Natural killer cell (primary cell): ENCODE measurements around the gene SLC12A8. TPM values are rescaled to one million over a fixed set of nuclear protein-coding genes. Genes with fewer than 3 reads are reported as not detected.

Experiments used
- ATAC-seq, 3 donors: fragments of 150-1000 bp in 2 of 3; fragments of 200-7000 bp in 1 of 3; cut with Tn5 transposase; 1 replicate in 1 of 3; 2 replicates in 2 of 3; pipeline ENCODE4 v1.10.0; 2021; ENCODE audit warnings: mild to moderate bottlenecking in 2 of 3, moderate library complexity in 2 of 3
- DNase-seq, 2 donors: peaks; one replicate each; pipeline versions ENCODE4 v3.0.0 to v3.0.0-alpha.2; 2013 to 2021; ENCODE audit warnings: mixed read lengths in 1 of 2
- H3K27ac ChIP-seq: one replicate; pipeline ENCODE4 v1.5.1; 2013; ENCODE audit warnings: mild to moderate bottlenecking, low read length
- H3K27me3 ChIP-seq: one replicate; pipeline ENCODE4 v1.6.1; 2013; ENCODE audit warnings: low read length; ENCODE audit not compliant: control insufficient read depth, insufficient read depth
- H3K36me3 ChIP-seq: one replicate; pipeline ENCODE4 v1.6.1; 2013; ENCODE audit warnings: low read length; ENCODE audit not compliant: control insufficient read depth, insufficient read depth
- H3K4me1 ChIP-seq: one replicate; pipeline ENCODE4 v1.6.1; 2013; ENCODE audit warnings: low read length; ENCODE audit not compliant: control insufficient read depth, insufficient read depth
- H3K4me3 ChIP-seq: one replicate; pipeline ENCODE4 v1.5.1; 2013; ENCODE audit warnings: low read length
- H3K9me3 ChIP-seq: one replicate; pipeline ENCODE4 v1.6.1; 2013; ENCODE audit warnings: low read length; ENCODE audit not compliant: control insufficient read depth, insufficient read depth
- H3K27ac Mint-ChIP-seq, 2 donors: one replicate each; pipeline ENCODE4 v1.8.0; 2022; ENCODE audit warnings: mild to moderate bottlenecking in 2 of 2, mixed read lengths in 2 of 2, moderate library complexity in 1 of 2
- H3K27me3 Mint-ChIP-seq, 2 donors: one replicate each; pipeline ENCODE4 v1.8.0; 2022; ENCODE audit warnings: low read depth in 2 of 2, mixed read lengths in 2 of 2
- H3K36me3 Mint-ChIP-seq: one replicate; pipeline ENCODE4 v1.8.0; 2022; ENCODE audit warnings: mixed read lengths
- H3K4me1 Mint-ChIP-seq, 2 donors: one replicate each; pipeline ENCODE4 v1.8.0; 2022; ENCODE audit warnings: mixed read lengths in 2 of 2
- H3K4me3 Mint-ChIP-seq: one replicate; pipeline ENCODE4 v1.8.0; 2022; ENCODE audit warnings: mild to moderate bottlenecking, moderate library complexity, mixed read lengths
- H3K9me3 Mint-ChIP-seq, 2 donors: one replicate each; pipeline ENCODE4 v1.8.0; 2022; ENCODE audit warnings: mixed read lengths in 2 of 2
- WGBS: methylation state at CpG from one replicate; pipeline ENCODE4 v1.1.7; 2013; ENCODE audit warnings: missing lambda C conversion rate; ENCODE audit not compliant: insufficient coverage; 5-methylcytosine and 5-hydroxymethylcytosine counted together
- intact Hi-C: fragments of 100-400 bp; cut with micrococcal nuclease; formaldehyde crosslinking; loops from one replicate; pipeline ENCODE4 v1.14.2; 2022
- total RNA-seq, 4 donors: library from RNA; stranded (reverse); fragments of 120-200 nt in 1 of 4; gene quantifications; one replicate each; pipeline versions ENCODE4 v1.2.3 to v1.2.4, GENCODE V29; 2013 to 2022
- TF ChIP-seq, protein P1 (sequence below): fragments of 200-600 bp; IDR thresholded peaks from one replicate; pipeline ENCODE4 v1.8.0; 2022; ENCODE audit warnings: antibody characterized with exemption

Gene SLC12A8
- total RNA-seq, 3 donors from 2014 or later (not counting 1 experiment from before 2014, with no cell fraction given) = 0.25 to 1.4 (median 0.61) TPM

DNA sequence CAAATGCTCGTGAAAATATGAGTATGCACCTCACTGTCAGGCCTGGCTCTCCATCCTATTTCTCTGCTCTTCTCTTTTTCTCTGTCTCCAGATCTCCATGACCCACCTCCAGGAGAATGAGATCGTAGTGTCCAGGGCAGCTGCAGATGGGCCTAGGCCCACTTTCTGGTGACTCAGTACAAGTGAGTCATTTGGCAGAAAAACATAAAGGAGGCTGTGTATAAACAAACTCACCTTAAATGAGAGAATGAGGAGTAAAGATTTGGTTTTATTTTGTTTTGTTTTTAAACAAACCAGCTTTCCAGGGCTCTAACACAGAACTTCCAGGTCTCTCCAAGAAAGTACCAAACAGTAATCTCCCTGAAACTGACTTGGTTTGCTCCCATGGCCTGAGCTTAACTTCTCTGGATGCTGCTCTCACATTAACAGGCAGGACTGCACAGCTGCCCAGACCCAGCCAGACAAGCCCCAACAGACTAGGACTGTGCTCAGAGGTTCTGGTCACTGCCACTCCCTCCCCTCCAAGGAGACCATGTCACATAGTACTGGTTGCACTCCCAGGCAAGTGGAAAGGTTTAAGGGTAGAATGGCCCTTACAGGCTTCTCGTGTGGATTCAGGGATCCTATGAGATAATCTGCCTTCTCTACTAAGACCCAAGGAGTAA is 155.2 kb downstream of the SLC12A8 start:
- Mint-ChIP-seq H3K9me3 (no peaks in the 10 kb centered on the region), H3K4me1 (peaks cover 29 to 32% of the 10 kb centered on the region in 2 donors), H3K36me3 (no peaks in the 10 kb centered on the region), H3K27me3 (peaks cover 13 to 14% of the 10 kb centered on the region in 2 donors), H3K27ac (peak overlapping the region; percentile 67 to 81), H3K4me3 (peak overlapping the region; percentile 67)
- Histone ChIP-seq H3K27me3 (no peaks in the 10 kb centered on the region), H3K4me1 (peaks cover 24% of the 10 kb centered on the region), H3K27ac (no peak overlapping the region), H3K4me3 (no peak overlapping the region), H3K36me3 (no peaks in the 10 kb centered on the region), H3K9me3 (no peaks in the 10 kb centered on the region)
- DNase-seq (no peak), ATAC-seq (no peak)
- intact Hi-C loops = no loop called here
- 100% methylated on average over 2 of the region's 3 CpGs for WGBS
- TF ChIP-seq, protein P1, sequence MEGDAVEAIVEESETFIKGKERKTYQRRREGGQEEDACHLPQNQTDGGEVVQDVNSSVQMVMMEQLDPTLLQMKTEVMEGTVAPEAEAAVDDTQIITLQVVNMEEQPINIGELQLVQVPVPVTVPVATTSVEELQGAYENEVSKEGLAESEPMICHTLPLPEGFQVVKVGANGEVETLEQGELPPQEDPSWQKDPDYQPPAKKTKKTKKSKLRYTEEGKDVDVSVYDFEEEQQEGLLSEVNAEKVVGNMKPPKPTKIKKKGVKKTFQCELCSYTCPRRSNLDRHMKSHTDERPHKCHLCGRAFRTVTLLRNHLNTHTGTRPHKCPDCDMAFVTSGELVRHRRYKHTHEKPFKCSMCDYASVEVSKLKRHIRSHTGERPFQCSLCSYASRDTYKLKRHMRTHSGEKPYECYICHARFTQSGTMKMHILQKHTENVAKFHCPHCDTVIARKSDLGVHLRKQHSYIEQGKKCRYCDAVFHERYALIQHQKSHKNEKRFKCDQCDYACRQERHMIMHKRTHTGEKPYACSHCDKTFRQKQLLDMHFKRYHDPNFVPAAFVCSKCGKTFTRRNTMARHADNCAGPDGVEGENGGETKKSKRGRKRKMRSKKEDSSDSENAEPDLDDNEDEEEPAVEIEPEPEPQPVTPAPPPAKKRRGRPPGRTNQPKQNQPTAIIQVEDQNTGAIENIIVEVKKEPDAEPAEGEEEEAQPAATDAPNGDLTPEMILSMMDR = no peak

DNA sequence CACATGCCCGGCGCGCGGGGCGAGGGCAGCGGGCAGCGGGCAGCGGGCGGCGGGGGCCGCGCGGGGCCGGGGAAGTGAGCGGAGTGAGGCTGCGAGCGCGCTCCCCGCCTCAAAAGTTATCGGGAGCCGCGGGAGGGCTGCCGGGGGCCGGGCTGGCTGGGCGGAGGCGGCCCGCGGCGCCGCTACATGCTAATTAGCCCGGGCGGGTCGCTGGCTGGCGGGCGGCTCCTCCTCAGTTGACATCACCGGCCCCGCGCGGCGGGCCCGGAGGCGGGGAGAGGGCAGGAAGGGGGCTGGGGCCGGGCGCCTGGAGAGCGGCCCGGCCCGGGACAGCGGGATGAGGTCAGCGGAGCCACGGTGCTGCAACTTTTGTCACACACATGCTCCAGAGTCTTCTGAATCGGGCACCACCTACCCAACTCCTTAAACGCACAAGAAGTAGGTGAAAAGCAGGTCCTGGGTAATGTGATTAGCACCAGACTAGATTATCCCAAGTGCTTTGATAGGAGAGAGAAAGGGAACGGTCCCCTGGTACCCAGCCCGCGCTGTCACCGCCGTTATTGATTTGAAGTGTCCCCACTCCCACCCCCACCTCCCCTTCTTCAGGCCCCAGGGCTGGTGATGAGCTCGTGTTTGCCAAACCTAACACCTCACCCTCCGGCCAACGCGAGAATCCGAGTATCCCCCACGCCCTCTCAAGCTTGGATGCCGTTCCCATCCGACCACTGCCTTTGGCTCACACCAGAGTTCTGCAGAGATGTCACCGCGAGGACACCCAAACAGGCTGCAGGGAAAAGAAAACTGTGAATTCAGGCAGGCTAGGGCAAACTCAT is 156.4 kb downstream of the SLC12A8 start, which contains the start of gene HEG1:
Gene HEG1 (minus strand): TSS at position 85 of the 833 bp plus-strand sequence. CDS start 107 bp downstream, outside the sequence.
- H3K27me3 ChIP-seq = no peaks in the 10 kb centered on the region
- intact Hi-C loops = loop anchor here (1.0 to 2.0 kb wide), 3 partner anchors 37 to 63 kb away; no protein-coding TSS in a partner anchor
- H3K9me3 ChIP-seq = no peaks in the 10 kb centered on the region
- H3K27ac ChIP-seq = peak within 1 kb of the TSS; percentile 82
- Mint-ChIP-seq H3K36me3 (no peaks in the 10 kb centered on the region), H3K27ac (peak within 1 kb of the TSS; percentile 96), H3K27me3 (peaks cover 11 to 12% of the 10 kb centered on the region in 2 donors), H3K4me3 (peak within 1 kb of the TSS; percentile 97), H3K9me3 (no peaks in the 10 kb centered on the region), H3K4me1 (peaks cover 40 to 44% of the 10 kb centered on the region in 2 donors)
- DNase-seq = peak; percentile 74 to 85
- no peaks in the 10 kb centered on the region for H3K36me3 ChIP-seq
- TF ChIP-seq, protein P1 = no peak
- H3K4me1 ChIP-seq = peaks cover 36% of the 10 kb centered on the region
- WGBS = 6% methylated on average over 66 of the region's 67 CpGs
- ATAC-seq = peak; percentile 66 to 77 (median 74)
- H3K4me3 ChIP-seq = peak within 1 kb of the TSS; percentile 61

DNA sequence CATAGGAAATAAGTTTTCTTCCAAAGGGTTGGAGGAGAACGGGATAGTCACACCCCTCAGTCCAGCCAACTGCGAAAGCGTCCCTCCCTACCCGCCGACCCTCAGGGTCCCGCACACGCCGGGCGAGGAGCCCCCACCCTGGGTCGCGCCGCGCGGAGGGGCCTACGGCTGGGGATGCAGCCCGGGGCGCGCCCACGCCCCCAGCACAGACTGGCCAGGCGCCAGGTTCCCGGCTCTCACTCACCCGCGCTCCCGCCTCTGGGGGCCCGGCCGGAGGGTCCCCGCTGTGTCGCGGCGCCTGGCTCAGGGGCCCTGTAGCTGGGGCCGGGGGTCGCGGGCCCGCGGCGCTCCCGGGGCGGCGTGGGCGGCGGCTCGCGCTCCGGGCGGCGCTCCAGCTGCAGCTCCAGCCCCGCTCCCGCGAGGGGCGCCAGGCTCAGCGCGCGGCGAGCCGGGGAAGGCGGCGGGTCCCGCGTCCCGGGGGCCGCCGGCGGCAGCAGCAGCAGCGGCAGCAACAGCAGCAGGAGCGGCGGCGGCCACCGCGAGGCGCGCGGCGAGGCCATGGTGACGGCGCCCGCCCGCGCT is 157.1 kb downstream of the SLC12A8 start:
- under 1% methylated on average over 78 of the region's 78 CpGs for WGBS
- Mint-ChIP-seq H3K4me1 (peaks cover 48 to 51% of the 10 kb centered on the region in 2 donors), H3K27ac (peak overlapping the region; percentile 96), H3K27me3 (peaks cover 5% of the 10 kb centered on the region in 2 donors), H3K4me3 (peak overlapping the region; percentile 97), H3K9me3 (no peaks in the 10 kb centered on the region), H3K36me3 (no peaks in the 10 kb centered on the region)
- H3K4me1 ChIP-seq = peaks cover 43% of the 10 kb centered on the region
- H3K27me3 ChIP-seq = no peaks in the 10 kb centered on the region
- DNase-seq = peak in 1 of 2 donors; percentile 49
- ATAC-seq = peak in 1 of 3 donors; percentile 38
- peak overlapping the region; percentile 82 for H3K27ac ChIP-seq
- no peaks in the 10 kb centered on the region for H3K36me3 ChIP-seq
- peak overlapping the region; percentile 61 for H3K4me3 ChIP-seq
- H3K9me3 ChIP-seq = no peaks in the 10 kb centered on the region
- TF ChIP-seq, protein P1 = no peak
- intact Hi-C loops = loop anchor here (1.0 to 2.0 kb wide), 3 partner anchors 36 to 64 kb away; no protein-coding TSS in a partner anchor
